HEK293T (cell line): Measurements from ENCODE around the gene PROB1.
"Not testable (repeated sequence)": the region's sequence is repeated elsewhere in the genome, so short reads cannot be mapped to it uniquely, and the experiment has no call there.

Experiments
- ARNT ChIP-seq: fragments of 450-650 bp; IDR thresholded peaks from 2 replicates; pipeline ENCODE4 v1.6.1; 2017; ENCODE audit warnings: mild to moderate bottlenecking
- FOXK2 ChIP-seq: fragments of 450-650 bp; IDR thresholded peaks from 2 replicates; pipeline ENCODE4 v1.6.1; 2016; ENCODE audit warnings: mild to moderate bottlenecking
- FOXM1 ChIP-seq: fragments of 450-650 bp; IDR thresholded peaks from 2 replicates; pipeline ENCODE4 v1.6.1; 2017; ENCODE audit warnings: mild to moderate bottlenecking, borderline replicate concordance
- SP1 ChIP-seq: fragments of 450-650 bp; IDR thresholded peaks from 2 replicates; pipeline ENCODE4 v1.6.1; 2017
- SUZ12 ChIP-seq: fragments of 450-650 bp; IDR thresholded peaks from 2 replicates; pipeline ENCODE4 v1.6.1; 2016; ENCODE audit warnings: mild to moderate bottlenecking

DNA sequence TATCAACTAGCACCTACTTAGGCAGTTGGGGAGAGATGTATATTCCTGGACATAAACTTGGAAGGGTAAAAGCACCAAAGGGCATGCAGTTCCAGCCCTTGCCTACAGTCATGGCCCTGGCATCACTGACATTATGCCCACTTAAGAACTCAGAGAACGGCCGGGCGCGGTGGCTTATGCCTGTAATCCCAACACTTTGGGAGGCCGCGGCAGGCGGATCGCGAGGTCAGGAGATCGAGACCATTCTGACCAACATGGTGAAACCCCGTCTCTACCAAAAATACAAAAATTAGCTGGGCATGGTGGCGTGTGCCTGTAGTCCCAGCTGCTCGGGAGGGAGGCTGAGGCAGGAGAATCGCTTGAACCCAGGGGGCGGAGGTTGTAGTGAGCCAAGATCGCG lies 45.5 kb upstream of the PROB1 start:
- TF ChIP-seq FOXM1, FOXK2, ARNT, SP1, SUZ12: not testable (repeated sequence)
